Astrocyte of the cerebellum (primary cell): ENCODE measurements around the gene DNAAF6.

Experiments
- DNase-seq: peaks from one replicate; pipeline ENCODE4 v3.0.0-alpha.2; 2011; ENCODE audit warnings: low read depth
- H3K4me3 ChIP-seq: 2 replicates; pipeline ENCODE4 v1.5.1; 2011; ENCODE audit warnings: mild to moderate bottlenecking, low read depth, low read length, moderate library complexity
- CTCF ChIP-seq: IDR thresholded peaks from 2 replicates; pipeline ENCODE4 v1.5.1; 2012; ENCODE audit warnings: low read length, low read depth, moderate library complexity, mild to moderate bottlenecking; ENCODE audit errors: missing control alignments
- in situ Hi-C: cut with HindIII; loops from 2 replicates; pipeline ENCODE4 v1.10.0; 2017; ENCODE audit warnings: low sequenced_read_pairs

The DNAAF6 gene

GRCh38 chrX:107288676-107289075 is 82.3 kb downstream of the DNAAF6 start:
- in situ Hi-C loops: no loop called here

DNA sequence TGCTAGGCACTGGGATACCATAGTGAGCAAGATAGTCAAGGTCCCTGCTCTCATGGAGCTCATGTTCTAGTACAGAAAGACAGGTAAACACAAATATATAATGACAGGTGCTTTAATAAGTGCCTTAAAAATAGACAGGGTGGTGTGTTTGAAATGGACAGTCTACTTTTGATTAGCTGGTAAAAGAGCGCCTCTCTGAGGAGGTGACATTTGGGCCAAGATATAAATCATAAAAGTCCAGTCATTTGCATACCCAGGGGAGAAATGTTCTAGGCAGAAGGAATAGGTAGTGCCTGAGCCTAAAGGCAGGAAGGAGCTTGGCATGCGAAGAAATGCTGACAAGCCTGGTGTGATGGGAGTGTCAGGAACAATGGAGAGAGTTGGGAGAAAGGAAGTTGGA is 83.6 kb downstream of the DNAAF6 start:
- no peak for DNase-seq
- in situ Hi-C loops: no loop called here
- no peak for TF ChIP-seq CTCF
- no peak overlapping the region for H3K4me3 ChIP-seq

More at GRCh38 chrX:107288676-107289075, 82.3 kb downstream of the DNAAF6 start:
- DNase-seq: no peak
- no peak for TF ChIP-seq CTCF
- H3K4me3 ChIP-seq: no peak overlapping the region

- TF ChIP-seq CTCF: no peak
- no peak for DNase-seq
- in situ Hi-C loops: no loop called here
- H3K4me3 ChIP-seq: no peak overlapping the region
These were observed 86.6 kb downstream of the DNAAF6 start for GRCh38 chrX:107293056-107293455.
